OCI-LY7 (cell line): ENCODE data around the gene NME7. TPM values are rescaled to one million over a fixed set of nuclear protein-coding genes. Genes with fewer than 3 reads are reported as not detected.
"Not testable (repeated sequence)": the region's sequence is repeated elsewhere in the genome, so short reads cannot be mapped to it uniquely, and the experiment has no call there.

Source experiments
- BruUV-seq: library from RNA; stranded (reverse); fragments of 400-500 nt; replicated peaks from 2 replicates; lab custom pipeline; 2021; lab: Mats Ljungman, UMichigan
- CTCF ChIA-PET: fragments of 300-600 bp; sonication (Branson Sonifier 250); formaldehyde crosslinking; loops from one replicate; lab custom pipeline; 2022; ENCODE audit warnings: antibody characterized with exemption; ENCODE audit not compliant: unreplicated experiment; lab: Charles Lee
- POLR2A ChIA-PET: fragments of 300-600 bp; sonication (Branson Sonifier 250); formaldehyde crosslinking; loops from one replicate; lab custom pipeline; 2022; ENCODE audit warnings: antibody characterized with exemption; lab: Charles Lee
- DNase-seq: peaks from one replicate; pipeline ENCODE4 v3.0.0-alpha.2; 2015; ENCODE audit warnings: low spot score
- H2AFZ ChIP-seq: fragments of 200-600 bp; sonication (generic), shearing (Covaris generic); 2 replicates; pipeline ENCODE4 v1.6.1; 2014; ENCODE audit warnings: mild to moderate bottlenecking, antibody characterized with exemption, low read length, moderate library complexity
- H3K27ac ChIP-seq: fragments of 200-600 bp; sonication (generic); 2 replicates; pipeline ENCODE4 v1.5.1; 2014; ENCODE audit warnings: mixed run types, low read depth, mild to moderate bottlenecking, moderate library complexity, low read length, inconsistent platforms; ENCODE audit not compliant: poor library complexity, severe bottlenecking
- H3K36me3 ChIP-seq: fragments of 200-600 bp; sonication (generic); 2 replicates; pipeline ENCODE4 v1.6.1; 2014; ENCODE audit warnings: mild to moderate bottlenecking, antibody characterized with exemption, low read length, moderate library complexity, mixed read lengths; ENCODE audit not compliant: insufficient read depth
- H3K4me1 ChIP-seq: fragments of 200-600 bp; sonication (generic); 2 replicates; pipeline ENCODE4 v1.5.1; 2014; ENCODE audit warnings: mild to moderate bottlenecking, low read length; ENCODE audit not compliant: insufficient read depth, poor library complexity, severe bottlenecking
- H3K4me2 ChIP-seq: fragments of 200-600 bp; sonication (generic); 2 replicates; pipeline ENCODE4 v1.6.1; 2014; ENCODE audit warnings: mild to moderate bottlenecking, low read length
- H3K4me3 ChIP-seq: fragments of 200-600 bp; sonication (generic); 2 replicates; pipeline ENCODE4 v1.5.1; 2014; ENCODE audit warnings: mild to moderate bottlenecking, low read depth, low read length; ENCODE audit not compliant: poor library complexity, severe bottlenecking
- H3K79me2 ChIP-seq: fragments of 200-600 bp; sonication (generic); 2 replicates; pipeline ENCODE4 v1.6.1; 2016; ENCODE audit warnings: low read depth, mild to moderate bottlenecking, low read length, moderate library complexity, mixed read lengths; ENCODE audit not compliant: insufficient read depth
- H3K9me2 ChIP-seq: fragments of 200-600 bp; sonication (generic); 2 replicates; pipeline ENCODE4 v1.6.1; 2016; ENCODE audit warnings: mild to moderate bottlenecking, low read length, mixed read lengths; ENCODE audit not compliant: insufficient read depth
- H3K9me3 ChIP-seq: fragments of 200-600 bp; sonication (generic); 2 replicates; pipeline ENCODE4 v1.6.1; 2014; ENCODE audit warnings: mild to moderate bottlenecking, mixed run types, low read length, mixed read lengths
- H4K20me1 ChIP-seq: fragments of 200-600 bp; sonication (generic); 2 replicates; pipeline ENCODE4 v1.6.1; 2014; ENCODE audit warnings: mild to moderate bottlenecking, antibody characterized with exemption, low read length, moderate library complexity, mixed read lengths; ENCODE audit not compliant: insufficient read depth
- EZH2phosphoT487 ChIP-seq: fragments of 200-600 bp; sonication (generic); IDR thresholded peaks from 2 replicates; pipeline ENCODE4 v1.6.1; 2018; ENCODE audit warnings: low read depth, borderline replicate concordance, mild to moderate bottlenecking, mixed run types, antibody characterized with exemption, low read length, moderate library complexity, mixed read lengths
- intact Hi-C: fragments of 100-400 bp; cut with micrococcal nuclease; formaldehyde crosslinking; loops from one replicate; pipeline ENCODE4 v1.10.0; 2022; ENCODE audit not compliant: unreplicated experiment
- total RNA-seq, 2 experiments: library from RNA; depleted of rRNA in 1 of 2; stranded (reverse); fragments of >200 nt in 1 of 2; shearing (Covaris generic) in 1 of 2; gene quantifications; 2 replicates each; pipeline ENCODE4 v1.2.3, GENCODE V29; 2014 to 2022
- TF ChIP-seq, protein P1 (sequence below): fragments of 200-600 bp; sonication (generic); conservative IDR thresholded peaks from 2 replicates; pipeline ENCODE4 v1.5.1; 2014; ENCODE audit warnings: mild to moderate bottlenecking, antibody characterized with exemption, low read length, moderate library complexity, mixed read lengths

Gene NME7
- total RNA-seq, 2 experiments from 2014 or later: 9.3 to 17.0 TPM

DNA sequence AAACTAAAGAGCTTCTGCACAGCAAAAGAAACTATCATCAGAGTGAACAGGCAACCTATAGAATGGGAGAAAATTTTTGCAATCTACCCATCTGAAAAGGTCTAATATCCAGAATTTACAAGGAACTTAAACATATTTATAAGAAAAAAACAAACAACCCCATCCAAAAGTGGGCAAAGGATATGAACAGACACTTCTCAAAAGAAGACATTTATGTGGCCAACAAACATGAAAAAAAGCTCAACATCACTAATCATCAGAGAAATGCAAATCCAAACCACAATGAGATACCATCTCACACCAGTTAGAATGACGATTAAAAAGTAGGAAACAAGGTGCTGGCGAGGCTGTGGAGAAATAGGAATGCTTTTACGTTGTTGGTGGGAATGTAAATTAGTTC is 32.9 kb downstream of the NME7 start:
- BruUV-seq: not testable (repeated sequence)

DNA sequence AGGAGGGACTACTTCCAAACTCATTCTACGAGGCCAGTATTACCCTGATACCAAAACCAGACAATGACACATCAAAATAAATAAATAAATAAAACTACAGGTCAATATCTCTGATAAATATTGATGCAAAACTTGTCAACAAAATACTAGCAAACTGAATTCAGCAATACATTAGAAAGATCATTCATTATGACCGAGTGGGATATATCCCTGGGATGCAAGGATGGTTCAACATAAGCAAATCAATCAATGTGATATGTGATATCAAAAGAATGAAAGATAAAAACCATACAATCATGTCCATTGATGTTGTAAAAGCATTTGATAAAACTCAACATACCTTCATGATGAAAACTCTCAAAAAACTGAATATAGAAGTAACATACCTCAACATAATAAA is 36.7 kb downstream of the NME7 start:
- ChIA-PET POLR2A (no interaction called here), CTCF (no interaction called here)
- no peak overlapping the region for H3K4me2 ChIP-seq
- H3K36me3 ChIP-seq: no peaks in the 10 kb centered on the region
- DNase-seq: no peak
- no TSS peak for BruUV-seq
- H3K9me2 ChIP-seq: no peaks in the 10 kb centered on the region
- no peak overlapping the region for H2AFZ ChIP-seq
- no peak for TF ChIP-seq EZH2phosphoT487
- TF ChIP-seq, protein P1, sequence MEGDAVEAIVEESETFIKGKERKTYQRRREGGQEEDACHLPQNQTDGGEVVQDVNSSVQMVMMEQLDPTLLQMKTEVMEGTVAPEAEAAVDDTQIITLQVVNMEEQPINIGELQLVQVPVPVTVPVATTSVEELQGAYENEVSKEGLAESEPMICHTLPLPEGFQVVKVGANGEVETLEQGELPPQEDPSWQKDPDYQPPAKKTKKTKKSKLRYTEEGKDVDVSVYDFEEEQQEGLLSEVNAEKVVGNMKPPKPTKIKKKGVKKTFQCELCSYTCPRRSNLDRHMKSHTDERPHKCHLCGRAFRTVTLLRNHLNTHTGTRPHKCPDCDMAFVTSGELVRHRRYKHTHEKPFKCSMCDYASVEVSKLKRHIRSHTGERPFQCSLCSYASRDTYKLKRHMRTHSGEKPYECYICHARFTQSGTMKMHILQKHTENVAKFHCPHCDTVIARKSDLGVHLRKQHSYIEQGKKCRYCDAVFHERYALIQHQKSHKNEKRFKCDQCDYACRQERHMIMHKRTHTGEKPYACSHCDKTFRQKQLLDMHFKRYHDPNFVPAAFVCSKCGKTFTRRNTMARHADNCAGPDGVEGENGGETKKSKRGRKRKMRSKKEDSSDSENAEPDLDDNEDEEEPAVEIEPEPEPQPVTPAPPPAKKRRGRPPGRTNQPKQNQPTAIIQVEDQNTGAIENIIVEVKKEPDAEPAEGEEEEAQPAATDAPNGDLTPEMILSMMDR: no peak
- no peak overlapping the region for H3K27ac ChIP-seq
- intact Hi-C loops: no loop called here
- no peaks in the 10 kb centered on the region for H4K20me1 ChIP-seq
- H3K9me3 ChIP-seq: peaks cover 3% of the 10 kb centered on the region; the same call in 1 of the 2 replicates
- no peaks in the 10 kb centered on the region for H3K4me1 ChIP-seq
- H3K4me3 ChIP-seq: no peak overlapping the region
- H3K79me2 ChIP-seq: no peaks in the 10 kb centered on the region

More for the DNA sequence above, 32.9 kb downstream of the NME7 start:
- H3K36me3 ChIP-seq, intact Hi-C loops, DNase-seq, H3K4me1 ChIP-seq, H3K4me2 ChIP-seq, H3K79me2 ChIP-seq, H3K27ac ChIP-seq, CTCF ChIA-PET, H4K20me1 ChIP-seq, H3K9me3 ChIP-seq, H2AFZ ChIP-seq, H3K9me2 ChIP-seq, H3K4me3 ChIP-seq: not testable (repeated sequence)
- POLR2A ChIA-PET: interaction anchor here (1.0 kb wide), 1 partner anchor 148 kb away, joined by 5 read pairs; no protein-coding TSS in a partner anchor

DNA sequence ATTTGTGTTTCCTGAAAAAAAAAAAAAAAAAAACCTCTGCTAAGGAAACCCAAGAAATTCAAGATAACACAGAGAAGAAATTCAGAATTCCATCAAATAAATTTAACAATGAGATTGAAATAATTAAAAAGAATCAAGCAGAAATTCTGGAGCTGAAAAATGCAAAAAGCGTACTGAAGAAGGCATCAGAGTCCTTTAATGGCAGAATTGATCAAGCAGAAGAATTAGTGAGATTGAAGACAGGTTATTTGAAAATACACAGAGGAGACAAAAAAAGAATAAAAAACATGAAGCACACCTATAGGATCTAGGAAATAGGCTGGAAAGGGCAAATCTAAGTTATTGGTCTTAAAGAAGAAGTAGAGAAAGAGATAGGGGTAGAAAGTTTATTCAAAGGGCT is 38.2 kb downstream of the NME7 start:
- H3K9me3 ChIP-seq: peaks cover 3% of the 10 kb centered on the region; the same call in 1 of the 2 replicates
- H3K4me1 ChIP-seq: no peaks in the 10 kb centered on the region
- H2AFZ ChIP-seq: no peak overlapping the region
- no peak for DNase-seq
- H3K4me2 ChIP-seq: no peak overlapping the region
- no TSS peak for BruUV-seq
- CTCF ChIA-PET: no interaction called here
- H3K79me2 ChIP-seq: no peaks in the 10 kb centered on the region
- H3K36me3 ChIP-seq: no peaks in the 10 kb centered on the region
- no peak overlapping the region for H3K27ac ChIP-seq
- H3K9me2 ChIP-seq: no peaks in the 10 kb centered on the region
- POLR2A ChIA-PET: interaction anchor here (0.7 kb wide), 1 partner anchor 926 kb away, joined by 4 read pairs; no protein-coding TSS in a partner anchor
- H3K4me3 ChIP-seq: no peak overlapping the region
- H4K20me1 ChIP-seq: no peaks in the 10 kb centered on the region
- intact Hi-C loops: no loop called here
- TF ChIP-seq, protein P1: no peak
- TF ChIP-seq EZH2phosphoT487: no peak
